ENCODE results near the gene USP17L26. TPM values are rescaled to one million over a fixed set of nuclear protein-coding genes. Genes with fewer than 3 reads are reported as not detected.

USP17L26 gene
- total RNA-seq = not detected in 2 replicates

GRCh38 chr4:9334358-9334757, at the start of gene USP17L26:
USP17L26 (plus strand) TSS chr4:9334658; CDS start chr4:9334658, 0 bp downstream.

GRCh38 chr4:9324865-9325264, 9.6 kb upstream of the USP17L26 start, which contains the start of gene USP17L24:
USP17L24 (plus strand) TSS chr4:9325165; CDS start chr4:9325165, 0 bp downstream.

GRCh38 chr4:9329611-9330010, 4.8 kb upstream of the USP17L26 start, which contains the start of gene USP17L25:
USP17L25 (plus strand) TSS chr4:9329911; CDS start chr4:9329911, 0 bp downstream.

GRCh38 chr4:9339103-9339502, 4.6 kb downstream of the USP17L26 start, which contains the start of gene USP17L5:
USP17L5 (plus strand) TSS chr4:9339403; CDS start chr4:9339403, 0 bp downstream.

GRCh38 chr4:9343848-9344247, 9.4 kb downstream of the USP17L26 start, which contains the start of gene USP17L27:
USP17L27 (plus strand) TSS chr4:9344148; CDS start chr4:9344148, 0 bp downstream.

GRCh38 chr4:9348593-9348992, 14.1 kb downstream of the USP17L26 start, which contains the start of gene USP17L28:
USP17L28 (plus strand) TSS chr4:9348893; CDS start chr4:9348893, 0 bp downstream.

GRCh38 chr4:9353338-9353737, 18.9 kb downstream of the USP17L26 start, which contains the start of gene USP17L29:
USP17L29 (plus strand) TSS chr4:9353638; CDS start chr4:9353638, 0 bp downstream.

GRCh38 chr4:9362829-9363228, 28.4 kb downstream of the USP17L26 start, which contains the start of gene USP17L30:
USP17L30 (plus strand) TSS chr4:9363129; CDS start chr4:9363129, 0 bp downstream.

Other genes starting within 250 kb of the USP17L26 start
- gene FAM90A26, start 164.2 kb upstream of the USP17L26 start, total RNA-seq = not detected in 2 replicates
- not detected in 2 replicates for gene USP17L10, start 124.0 kb upstream of the USP17L26 start, total RNA-seq
- not detected in 2 replicates for gene USP17L11, start 119.3 kb upstream of the USP17L26 start, total RNA-seq
- not detected in 2 replicates for gene USP17L12, start 114.5 kb upstream of the USP17L26 start, total RNA-seq
- not detected in 2 replicates for gene USP17L13, start 109.8 kb upstream of the USP17L26 start, total RNA-seq
- not detected in 2 replicates for gene USP17L15, start 100.3 kb upstream of the USP17L26 start, total RNA-seq
- gene USP17L17, start 90.8 kb upstream of the USP17L26 start, total RNA-seq = not detected in 2 replicates
- not detected in 2 replicates for gene USP17L18, start 86.0 kb upstream of the USP17L26 start, total RNA-seq
- not detected in 2 replicates for gene USP17L19, start 81.3 kb upstream of the USP17L26 start, total RNA-seq
- gene USP17L20, start 76.5 kb upstream of the USP17L26 start, total RNA-seq = not detected in 2 replicates
- not detected in 2 replicates for gene USP17L21, start 71.8 kb upstream of the USP17L26 start, total RNA-seq
- gene USP17L22, start 67.0 kb upstream of the USP17L26 start, total RNA-seq = not detected in 2 replicates
- not detected in 2 replicates for gene USP17L24, start 9.5 kb upstream of the USP17L26 start, total RNA-seq
- gene USP17L25, start 4.7 kb upstream of the USP17L26 start, total RNA-seq = not detected in 2 replicates
- gene USP17L5, start 4.7 kb downstream of the USP17L26 start, total RNA-seq = not detected in 2 replicates
- not detected in 2 replicates for gene USP17L27, start 9.5 kb downstream of the USP17L26 start, total RNA-seq
- not detected in 2 replicates for gene USP17L28, start 14.2 kb downstream of the USP17L26 start, total RNA-seq
- not detected in 2 replicates for gene USP17L29, start 19.0 kb downstream of the USP17L26 start, total RNA-seq
- not detected in 2 replicates for gene USP17L30, start 28.5 kb downstream of the USP17L26 start, total RNA-seq
- not detected in 2 replicates for gene DEFB131A, start 109.8 kb downstream of the USP17L26 start, total RNA-seq